ENCODE data around the gene AMMECR1.
"Not testable (repeated sequence)": the region's sequence is repeated elsewhere in the genome, so short reads cannot be mapped to it uniquely, and the experiment has no call there.

AMMECR1 gene

DNA sequence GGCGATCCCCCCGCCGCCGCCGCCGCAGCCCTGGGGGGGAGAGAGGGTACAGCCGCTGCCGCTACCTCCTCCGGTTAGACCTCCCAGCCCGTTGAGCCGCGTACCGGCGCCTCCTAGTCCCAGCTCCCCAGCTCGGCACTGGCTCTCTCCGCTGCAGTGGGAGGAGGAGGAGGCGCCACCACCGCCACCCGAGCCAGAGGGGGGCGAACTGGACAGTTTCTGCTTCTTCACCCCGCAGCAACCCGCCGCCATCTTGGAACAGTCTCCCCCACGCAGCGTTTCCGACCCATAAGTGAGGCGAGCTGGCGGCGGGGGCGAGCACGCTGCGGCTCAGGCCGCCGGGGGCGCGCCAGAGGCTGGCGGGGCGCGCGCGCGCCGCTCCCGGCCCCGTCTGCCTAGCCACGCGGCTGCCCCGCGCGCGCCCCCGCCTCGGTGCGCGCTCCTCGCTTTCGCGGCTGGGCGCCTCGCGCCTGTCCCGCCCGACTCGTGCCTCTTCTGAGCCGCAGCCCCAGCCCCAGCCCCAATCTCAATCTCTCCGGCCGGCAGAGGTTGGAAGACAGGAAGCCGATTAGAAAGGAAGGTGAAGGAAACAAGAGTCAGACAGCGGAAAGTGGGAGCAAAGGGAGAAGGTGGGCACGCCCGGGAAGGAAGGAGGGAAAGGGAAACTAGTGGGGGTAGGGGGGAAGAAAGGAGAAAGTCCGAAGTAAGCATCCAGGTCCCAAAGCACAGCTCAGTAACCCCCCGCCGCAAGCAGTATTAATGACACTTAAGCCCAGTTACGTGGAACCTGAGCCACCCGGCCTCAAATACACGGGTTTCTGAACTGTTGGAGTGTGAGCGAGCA, at the start of gene AMMECR1:
Gene AMMECR1, minus strand, starts transcription at position 266 of the 844 bp plus-strand sequence. Its CDS starts 14 bp downstream, at position 252.
- peak; percentile 80 to 83 for ATAC-seq

DNA sequence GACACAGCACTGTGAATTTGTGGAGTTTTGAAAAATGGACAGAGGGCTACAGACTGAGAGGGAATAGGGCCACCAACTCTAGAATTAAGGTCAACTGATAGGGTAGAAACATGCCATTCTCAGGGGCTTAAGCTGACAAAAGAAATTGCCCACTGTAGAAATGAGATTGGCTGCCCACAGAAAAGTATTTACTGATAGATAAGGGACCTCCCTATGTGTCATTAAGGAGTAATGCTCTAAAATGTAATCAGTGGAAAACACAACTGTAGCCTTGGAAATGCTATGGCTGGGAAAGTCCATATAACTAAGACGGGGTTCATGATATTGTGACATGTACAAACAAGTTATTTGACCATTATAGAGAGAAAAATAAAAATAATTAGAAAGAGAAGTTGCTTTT, 45.4 kb upstream of the AMMECR1 start:
- no peak for ATAC-seq

DNA sequence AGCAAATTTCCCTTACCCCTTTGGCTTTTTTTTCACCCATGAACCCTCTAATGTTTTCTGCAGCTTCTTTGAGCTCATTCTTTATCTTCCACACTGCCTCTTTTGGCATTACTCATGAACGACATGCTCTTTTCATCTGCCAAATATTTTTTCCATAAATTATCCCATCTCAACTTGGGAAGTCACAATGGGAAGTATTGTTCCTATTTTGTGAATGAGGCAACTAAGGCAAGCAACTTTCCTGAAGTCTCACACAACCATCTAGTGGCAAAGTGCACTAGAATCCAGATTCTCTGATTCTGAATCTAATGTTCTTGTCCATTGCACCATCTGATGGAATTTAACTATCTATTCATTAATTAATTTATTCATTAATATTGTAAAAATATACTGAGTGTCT, 41.4 kb upstream of the AMMECR1 start:
- no peak for ATAC-seq

DNA sequence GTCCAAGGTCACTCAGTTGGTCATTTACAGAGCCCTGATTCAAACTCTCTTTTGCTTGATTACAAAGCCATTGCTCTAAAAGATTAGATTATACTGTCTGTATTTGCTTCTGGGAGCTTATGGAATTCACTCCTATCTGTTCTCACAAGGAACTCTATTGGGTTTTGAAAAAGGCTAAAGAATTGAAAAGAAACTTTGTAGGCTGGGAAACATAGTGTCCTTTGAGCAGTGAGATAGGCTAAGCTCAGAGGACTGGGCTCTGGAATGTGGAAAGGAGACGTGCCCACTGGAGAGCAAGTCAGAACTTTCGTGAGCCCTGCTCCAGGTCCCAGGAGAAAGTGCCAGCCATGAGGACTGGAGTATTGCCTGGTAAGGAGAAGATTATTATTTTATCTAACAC, 40.7 kb upstream of the AMMECR1 start, which contains the start of gene RTL9:
Gene RTL9, plus strand, starts transcription at position 301 of the 400 bp plus-strand sequence. CDS start 91,770 bp downstream, outside the sequence.
- ATAC-seq: no peak

DNA sequence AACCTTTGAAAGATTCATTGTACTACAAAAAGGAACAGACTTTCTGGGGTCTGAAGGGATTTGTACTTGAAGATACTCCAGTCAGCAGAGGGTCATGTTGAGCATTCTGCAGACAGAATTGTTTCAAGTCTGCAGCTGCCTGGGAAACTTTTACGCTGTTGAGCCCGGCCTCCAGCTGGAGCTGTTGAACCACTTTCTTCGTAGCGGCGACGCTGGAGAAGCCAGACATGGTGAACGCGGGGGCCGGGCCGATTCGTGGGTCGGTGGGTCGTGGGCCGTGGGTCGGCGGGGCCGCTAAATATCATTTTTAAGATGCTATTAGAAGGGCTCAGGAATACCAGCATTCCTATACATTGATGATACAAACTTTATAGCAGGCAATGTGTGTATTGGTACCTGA, 28.8 kb upstream of the AMMECR1 start:
- ATAC-seq: no peak

DNA sequence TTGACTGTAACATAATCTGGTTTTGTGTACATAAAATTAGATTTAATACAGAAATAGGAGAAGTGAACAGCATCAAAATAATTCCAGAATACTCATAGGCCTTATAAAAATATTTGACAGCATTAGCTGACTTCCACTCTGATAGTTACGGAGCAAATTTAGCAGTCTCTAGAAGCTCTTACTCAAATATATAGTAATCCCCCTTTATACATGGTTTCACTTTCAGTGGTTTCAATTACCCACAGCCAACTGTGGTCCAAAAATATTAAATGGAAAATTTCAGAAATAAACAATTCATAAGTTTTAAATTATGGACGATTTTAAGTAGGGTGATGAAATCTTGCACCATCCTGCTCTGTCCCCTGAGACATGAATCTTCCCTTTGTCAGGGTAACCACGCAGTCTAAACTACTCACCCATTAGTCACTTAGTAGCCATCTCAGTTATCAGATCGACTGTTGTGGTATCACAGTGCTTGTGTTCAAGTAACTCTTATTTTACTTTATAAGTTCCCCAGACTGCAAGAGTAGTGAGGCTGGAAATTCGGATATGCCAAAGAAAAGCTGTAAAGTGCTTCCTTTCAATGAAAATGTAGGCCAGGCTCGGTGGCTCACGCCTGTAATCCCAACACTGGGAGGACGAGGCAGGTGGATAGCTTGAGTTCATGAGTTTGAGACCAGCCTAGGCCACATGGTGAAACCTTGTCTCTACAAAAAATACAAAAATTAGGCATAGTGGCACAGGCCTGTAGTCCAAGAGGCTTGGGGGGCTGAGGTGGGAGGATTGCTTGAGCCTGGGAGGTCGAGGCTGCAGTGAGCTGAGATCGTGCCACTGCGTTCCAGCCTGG, 23.5 kb upstream of the AMMECR1 start:
- ATAC-seq: peak; percentile 98

DNA sequence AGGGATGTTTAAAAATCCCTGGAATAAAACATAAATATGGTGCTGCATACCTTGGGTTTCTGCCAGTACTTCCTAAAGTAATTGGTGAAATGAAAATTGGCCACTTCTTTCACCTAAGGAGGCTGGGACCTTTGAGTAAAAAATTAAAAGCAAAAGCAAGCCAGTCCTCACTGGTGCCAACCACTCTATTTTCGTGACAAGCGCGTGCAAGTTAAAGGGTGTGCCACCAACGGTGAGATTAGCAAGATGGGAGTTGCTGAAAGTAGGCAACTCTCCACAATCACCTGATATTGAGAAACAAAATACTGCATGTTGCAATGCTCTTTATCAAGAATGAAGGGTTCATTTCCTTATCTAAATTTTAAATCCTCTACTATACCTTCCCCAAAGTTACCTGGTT, 21.1 kb upstream of the AMMECR1 start:
- ATAC-seq: no peak

DNA sequence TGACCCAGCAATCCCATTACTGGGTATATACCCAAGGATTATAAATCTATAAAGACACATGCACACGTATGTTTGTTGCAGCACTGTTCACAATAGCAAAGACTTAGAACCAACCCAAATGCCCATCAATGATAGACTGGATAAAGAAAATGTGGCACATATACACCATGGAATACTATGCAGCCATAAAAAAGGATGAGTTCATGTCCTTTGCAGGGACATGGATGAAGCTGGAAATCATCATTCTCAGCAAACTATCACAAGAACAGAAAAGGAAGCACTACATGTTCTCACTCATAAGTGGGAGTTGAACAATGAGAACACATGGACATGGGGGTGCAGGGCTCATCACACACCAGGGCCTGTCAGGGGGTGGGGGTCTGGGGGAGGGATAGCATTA, 15.6 kb upstream of the AMMECR1 start:
- ATAC-seq: not testable (repeated sequence)

DNA sequence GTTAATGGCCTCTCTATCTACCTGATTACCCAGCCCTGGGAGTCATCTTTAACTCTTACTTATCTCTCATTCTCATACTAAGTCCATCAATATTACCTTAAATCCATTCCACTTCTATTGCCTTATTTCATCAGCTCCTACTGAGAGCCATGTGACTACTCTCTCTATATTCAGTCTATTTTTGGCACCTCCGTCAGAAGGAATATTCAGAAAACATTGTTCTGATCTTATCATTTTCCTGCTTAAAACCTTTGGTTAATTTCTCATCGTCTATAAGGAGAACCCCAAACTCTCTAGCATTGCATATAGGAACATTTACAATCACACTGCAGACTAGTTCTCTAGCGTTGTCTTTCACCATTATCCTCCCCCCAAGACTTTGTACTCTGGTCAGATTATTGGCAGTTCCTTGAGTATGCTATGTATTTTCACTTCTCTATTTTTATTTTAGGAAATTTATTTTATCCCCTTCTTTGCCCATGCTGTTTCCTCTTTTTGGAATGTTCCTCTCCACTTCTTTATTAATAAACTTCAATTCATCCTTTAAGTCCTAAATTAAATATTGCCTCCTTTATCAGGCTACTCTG, 13.7 kb upstream of the AMMECR1 start:
- no peak for ATAC-seq

DNA sequence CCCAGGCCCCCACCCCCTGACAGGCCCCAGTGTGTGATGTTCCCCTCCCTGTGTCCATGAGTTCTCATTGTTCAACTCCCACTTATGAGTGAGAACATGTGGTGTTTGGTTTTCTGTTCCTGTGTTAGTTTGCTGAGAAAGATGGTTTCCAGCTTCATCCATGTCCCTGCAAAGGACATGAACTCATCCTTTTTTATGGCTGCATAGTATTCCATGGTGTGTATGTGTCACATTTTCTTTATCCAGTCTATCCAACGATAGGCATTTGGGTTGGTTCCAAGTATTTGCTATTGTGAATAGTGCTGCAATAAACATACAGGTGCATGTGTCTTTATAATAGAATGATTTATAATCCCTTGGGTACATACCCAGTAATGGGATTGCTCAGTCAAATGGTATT, 10.7 kb upstream of the AMMECR1 start:
- not testable (repeated sequence) for ATAC-seq

DNA sequence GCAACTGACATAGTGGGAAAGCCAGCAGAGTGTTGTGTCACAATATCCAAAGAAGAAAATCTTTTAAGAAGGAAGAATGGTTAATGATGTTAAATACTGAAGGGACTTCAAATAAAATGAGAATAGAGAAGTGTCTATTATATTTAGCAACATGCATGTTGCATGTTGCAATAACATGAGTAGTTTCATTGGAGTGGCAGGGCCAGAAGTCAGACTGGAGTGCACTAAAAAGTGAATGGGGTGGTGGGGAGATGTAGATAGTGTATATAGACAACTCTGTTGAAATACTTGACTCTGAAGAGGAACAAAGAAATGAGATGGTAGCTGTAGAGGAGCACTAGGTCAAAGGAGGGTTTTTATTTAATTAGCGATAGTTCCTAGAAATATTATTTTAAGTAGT, 9.5 kb upstream of the AMMECR1 start:
- no peak for ATAC-seq

DNA sequence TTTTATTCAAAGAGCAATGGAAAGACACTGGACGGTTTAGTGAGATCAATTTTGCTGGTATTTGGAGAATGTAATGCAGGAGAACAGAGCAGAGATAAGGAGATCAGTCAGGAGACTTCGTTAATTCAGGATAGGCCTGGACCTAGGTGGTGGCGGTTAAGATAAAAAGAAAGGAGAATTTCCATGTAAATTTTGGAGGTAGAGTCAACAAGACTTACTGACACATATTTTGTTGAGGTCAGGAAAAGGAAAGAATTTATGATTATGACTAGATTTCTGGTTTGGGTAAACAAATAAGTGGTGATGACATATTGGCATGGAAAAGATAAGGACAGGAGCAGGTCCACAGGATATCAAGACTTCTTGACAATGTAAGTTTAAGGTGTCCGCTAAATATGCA, 8.8 kb upstream of the AMMECR1 start:
- no peak for ATAC-seq

DNA sequence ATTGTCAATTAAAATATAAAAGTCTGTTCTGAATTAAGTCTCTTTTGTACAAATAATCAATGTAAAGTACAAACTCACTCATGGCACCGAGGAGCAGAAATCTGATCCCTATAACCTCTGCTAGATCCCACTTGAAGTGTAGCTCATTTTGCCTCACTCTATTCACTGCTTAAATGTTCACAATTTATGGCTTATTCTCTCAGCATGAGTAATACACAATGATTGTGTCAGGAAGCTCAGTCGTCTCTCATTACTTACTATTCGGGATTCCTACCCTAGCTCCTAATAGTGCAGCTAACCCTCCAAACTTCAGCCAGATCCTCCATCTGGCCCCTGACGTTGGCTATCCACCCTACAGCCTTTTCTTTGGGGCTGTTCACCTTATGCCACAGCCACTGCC, 4.7 kb upstream of the AMMECR1 start:
- no peak for ATAC-seq

DNA sequence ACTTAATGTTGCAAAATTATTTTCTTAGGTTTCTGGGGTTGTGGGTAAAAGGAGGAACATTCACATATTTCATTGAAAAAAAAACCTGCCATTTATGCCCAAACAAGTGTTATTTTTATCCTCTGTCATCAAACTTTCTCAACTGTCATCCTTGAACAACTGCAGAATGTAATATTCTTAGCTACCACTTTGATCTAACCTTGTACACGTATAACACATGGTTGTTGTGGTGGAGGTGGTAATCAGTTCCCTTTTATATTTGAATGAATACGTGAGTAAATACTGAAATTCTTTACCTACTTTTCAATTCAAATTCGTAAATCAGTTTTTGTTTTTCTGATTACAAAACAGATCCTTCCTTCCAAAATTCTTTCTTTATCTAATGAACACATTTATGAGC, 3.8 kb upstream of the AMMECR1 start:
- no peak for ATAC-seq

DNA sequence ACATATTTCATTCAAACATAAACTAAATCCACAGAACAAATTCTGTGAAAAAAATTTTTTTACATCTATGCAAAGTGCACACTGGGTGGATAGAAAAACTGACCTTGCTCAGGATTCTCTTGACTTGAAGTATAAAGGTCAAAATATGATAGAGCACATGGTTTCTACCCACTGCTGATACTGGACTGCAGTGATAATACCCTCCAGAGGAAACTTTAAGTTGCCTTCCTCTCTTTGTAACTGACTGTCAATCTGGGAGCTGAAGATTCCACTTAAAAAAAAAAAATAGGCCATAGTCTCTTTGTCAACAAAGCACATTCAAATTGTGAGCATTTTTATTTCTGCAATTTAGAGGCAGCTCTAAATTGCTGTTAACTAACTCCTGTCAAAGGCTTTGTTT, 3.2 kb upstream of the AMMECR1 start:
- no peak for ATAC-seq

DNA sequence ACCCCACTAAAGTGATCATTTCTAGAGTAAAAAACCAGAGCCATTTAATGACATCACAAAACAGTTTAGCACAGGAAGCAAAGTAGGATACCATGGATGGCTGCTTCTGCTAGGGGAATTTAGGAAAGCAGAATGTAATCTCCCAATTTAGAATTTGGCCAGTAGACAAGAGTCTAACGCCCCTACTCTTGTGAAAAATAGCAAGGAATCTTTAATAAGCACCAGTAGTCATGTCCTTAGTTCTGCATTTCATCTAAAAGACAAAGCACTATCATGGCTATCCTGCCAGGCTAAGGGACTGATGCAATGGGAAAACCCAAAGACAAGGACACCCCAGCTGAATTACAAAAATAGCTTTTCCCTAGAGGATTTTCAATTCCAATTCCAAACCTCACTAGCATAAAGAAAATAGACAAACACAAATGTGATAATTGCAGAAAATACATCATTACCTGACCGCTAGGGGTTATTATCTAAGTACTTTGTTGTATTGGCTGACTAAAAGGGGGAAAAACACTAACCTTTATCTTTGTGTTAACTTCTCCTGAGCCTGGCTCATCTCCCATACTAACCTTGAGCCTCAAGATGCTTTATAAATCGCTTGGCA, 2.6 kb upstream of the AMMECR1 start:
- no peak for ATAC-seq

DNA sequence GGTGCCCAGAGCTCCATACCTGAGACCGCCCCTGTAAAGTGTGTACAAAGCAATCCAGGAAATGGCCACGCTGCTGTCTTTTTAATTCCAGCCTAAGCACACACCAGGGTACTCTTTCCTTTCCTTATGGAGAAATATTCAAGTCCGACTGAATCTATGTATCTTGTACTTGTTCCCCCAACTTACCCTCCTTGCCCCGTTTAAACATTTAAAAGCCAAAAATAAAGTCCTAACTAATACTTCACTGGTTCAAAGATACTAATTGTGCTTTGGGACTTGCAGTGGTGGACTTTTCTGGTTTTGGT, 731 bp upstream of the AMMECR1 start:
- ATAC-seq: no peak

DNA sequence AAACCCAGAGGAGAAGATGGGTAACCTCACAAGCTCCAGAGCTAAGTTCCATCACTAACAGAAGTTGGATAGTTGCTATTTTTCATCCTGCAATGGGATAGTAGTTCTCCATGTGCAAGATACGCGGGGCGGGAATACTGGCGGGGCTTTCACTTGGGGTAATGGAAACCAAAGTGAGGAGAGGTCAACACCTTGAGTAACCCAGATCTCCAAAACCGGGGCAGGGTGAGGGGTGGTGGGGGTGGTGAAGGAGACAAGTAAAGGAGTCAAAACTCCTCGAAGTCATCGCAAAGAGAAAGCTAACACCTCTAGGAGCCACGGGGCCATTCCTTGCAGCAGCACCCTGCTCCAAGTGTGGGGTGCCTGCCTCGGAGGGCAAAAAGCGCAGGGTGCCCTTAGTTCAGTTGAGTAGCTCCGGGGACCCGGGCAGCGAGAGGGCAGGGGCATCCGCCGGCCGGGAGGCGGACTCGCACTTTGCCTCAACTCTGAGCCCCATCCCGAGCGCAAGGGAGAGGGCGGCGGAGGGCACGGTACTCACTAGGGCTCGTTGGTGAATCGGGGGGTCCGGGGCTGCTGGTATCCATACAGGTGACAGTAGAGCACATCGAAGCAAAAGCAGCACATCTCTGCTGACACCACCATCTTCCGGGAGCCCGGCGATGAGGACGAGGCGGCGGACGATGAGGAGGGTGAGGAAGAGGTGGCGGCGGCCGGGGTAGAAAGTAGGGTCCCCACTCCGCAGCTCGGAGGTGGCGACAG, 645 bp downstream of the AMMECR1 start:
- peak; percentile 11 to 27 for ATAC-seq

DNA sequence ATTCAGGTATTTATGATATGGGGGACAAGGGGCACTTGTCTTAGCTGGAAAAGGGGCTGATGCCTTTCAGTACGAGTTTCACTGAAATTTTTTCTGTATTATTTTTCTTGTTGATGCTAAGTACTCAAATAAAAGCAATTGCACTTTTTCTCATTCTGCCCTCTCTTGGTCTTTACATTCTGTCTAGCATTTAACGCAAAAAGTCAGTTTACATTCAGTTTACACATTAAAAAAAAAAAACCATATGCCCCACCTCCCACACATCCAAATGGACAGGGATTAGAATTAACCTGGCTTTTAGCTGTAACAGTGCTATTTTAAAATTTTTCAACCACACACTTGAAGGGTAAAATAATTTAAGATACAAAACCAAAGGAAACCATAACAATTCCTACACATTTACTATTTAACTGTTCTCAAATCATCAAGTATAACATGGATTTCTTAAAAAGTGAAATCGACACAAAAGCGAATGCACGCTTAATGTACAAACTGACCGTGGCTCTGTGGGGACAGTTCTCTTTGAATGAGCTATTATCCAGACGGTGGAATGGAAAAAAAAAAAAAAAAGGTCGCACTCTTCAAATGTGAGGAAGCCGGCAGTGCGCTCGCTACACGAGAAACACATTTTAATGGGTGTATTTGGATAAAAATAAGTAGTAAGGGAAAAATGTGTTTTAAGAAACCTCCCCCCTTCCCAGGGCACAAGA, 1.4 kb downstream of the AMMECR1 start:
- no peak for ATAC-seq

DNA sequence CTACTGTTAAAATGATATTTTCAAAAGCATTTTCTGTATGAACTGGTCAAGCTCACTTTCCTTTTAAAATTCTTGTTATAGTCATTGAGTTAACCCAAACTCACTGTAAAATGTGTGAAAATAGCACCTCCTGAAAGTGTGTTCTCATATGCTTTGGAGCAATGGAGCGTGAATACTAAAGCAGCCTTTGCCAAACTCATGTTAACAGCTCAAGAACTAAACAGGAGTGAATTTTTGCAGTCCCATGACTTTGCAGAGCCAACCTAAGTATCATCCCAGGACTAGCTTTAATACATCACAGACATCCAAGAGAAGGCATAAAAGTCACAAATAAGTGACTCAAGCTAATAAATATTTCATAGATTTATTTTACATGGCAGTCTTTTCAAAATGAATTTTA, 2.3 kb downstream of the AMMECR1 start:
- ATAC-seq: no peak

DNA sequence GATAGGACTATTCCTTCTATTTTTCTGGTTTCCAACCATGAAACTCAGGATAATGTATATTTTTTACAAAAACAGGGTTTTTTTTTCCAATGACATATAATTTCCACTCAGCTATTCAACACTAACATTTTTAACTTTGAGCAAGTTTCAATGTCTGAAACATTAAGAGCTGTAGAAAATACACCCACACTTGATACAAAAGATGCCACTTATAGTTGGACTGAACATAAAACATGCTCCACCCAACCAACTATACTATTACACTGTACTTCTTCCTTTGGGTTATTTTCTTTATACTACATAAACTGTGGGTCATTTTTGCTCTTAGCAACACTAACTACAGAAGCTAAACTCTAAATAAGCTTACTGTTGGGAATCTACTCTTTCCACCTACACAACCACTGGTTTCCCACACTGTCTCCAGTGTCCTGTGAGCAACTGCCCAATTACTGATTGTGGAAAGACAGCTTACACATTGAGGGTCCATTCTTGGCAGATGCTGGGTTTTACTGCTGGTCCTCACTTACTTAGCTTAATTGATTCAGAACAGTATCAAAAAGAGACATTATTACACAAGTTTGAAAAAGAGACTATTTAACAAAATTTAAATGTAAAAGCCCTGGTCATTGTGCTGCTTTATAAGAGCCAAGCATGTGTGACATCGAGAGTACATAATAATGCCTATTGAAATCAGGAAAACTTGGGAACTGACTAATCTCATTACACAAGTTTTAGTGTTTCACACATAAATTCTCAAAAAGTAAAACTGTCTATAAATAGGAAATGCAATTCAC, 6.3 kb downstream of the AMMECR1 start:
- peak; percentile 33 to 47 for ATAC-seq
